Measurements from ENCODE around the gene SMIM26. TPM values are rescaled to one million over a fixed set of nuclear protein-coding genes. Genes with fewer than 3 reads are reported as not detected.
A peak's percentile ranks its signal among the peaks of the same experiment; 100 is the strongest.

The SMIM26 gene
- total and polyA plus RNA-seq, 2 of the 13 experiments (the other 11 are each of a cell fraction or from before 2014, with no cell fraction given), result 214 to 249 TPM

DNA sequence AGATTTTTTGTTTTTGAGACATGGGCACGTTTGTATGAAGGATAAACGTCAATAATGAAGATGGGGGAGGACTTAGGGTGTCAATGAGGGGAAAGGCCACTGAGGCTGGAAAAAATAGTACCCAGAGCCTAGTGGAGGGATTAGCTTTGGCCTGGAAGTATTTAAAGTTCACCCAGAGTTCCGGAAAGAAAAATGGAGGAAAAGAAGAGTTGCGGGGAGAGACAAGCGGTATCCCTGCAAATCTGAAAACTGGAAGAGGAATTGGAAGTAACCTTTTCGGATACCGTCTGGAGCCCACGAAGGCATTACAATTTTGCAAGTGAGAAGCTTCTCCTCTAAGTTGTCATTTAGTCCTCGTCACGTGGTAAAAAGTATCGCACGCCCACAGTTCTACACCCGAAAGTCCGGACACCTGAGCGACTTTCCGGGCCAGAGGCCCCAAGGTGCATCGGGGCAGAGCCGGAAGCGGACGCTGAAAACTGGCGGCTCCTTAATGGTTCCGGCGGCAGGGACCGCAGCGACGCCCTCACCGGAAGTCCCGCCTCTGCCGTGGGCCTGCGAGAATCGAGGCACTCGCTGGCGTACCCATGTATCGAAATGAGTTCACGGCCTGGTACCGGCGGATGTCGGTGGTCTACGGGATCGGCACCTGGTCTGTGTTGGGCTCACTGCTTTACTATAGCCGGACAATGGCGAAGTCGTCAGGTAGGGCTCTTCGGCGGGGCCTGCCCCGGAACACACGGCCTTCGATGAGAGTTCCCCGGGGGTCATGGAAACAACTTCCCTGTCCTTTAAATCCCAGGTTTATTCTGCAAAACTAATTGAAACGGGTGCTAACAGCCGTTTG is at the start of gene SMIM26 (continued):
- TF ChIP-seq FOXO4 (CRISPR knock-in tag; conservative IDR thresholded peaks at IDR 0.05) (peak; percentile 73; the same call in 1 of the 2 replicates), NPAS2 (CRISPR knock-in tag; IDR thresholded peaks at IDR 0.05; ENCODE audit: borderline replicate concordance) (no peak), XRCC5 (optimal IDR thresholded peaks at IDR 0.05; ENCODE audit: low read length) (peak; percentile 97), ELK4 (CRISPR knock-in tag; IDR thresholded peaks at IDR 0.05; ENCODE audit: borderline replicate concordance) (0 out of 2 replicates have a peak, but pooled peaks have one; percentile 11), ZNF232 (CRISPR knock-in tag; IDR thresholded peaks at IDR 0.05; ENCODE audit: borderline replicate concordance) (peak; percentile 78; the same call in 1 of the 2 replicates), ZNF598 (CRISPR knock-in tag; IDR thresholded peaks at IDR 0.05; ENCODE audit: borderline replicate concordance) (peak; percentile 99; the same call in 1 of the 2 replicates), NFE2L1 (CRISPR knock-in tag; IDR thresholded peaks at IDR 0.05; ENCODE audit: borderline replicate concordance) (peak; percentile 68; the same call in 1 of the 2 replicates), KLF12 (CRISPR knock-in tag; IDR thresholded peaks at IDR 0.05; ENCODE audit: borderline replicate concordance) (peak; percentile 95), KLF9 (CRISPR knock-in tag; IDR thresholded peaks at IDR 0.05; ENCODE audit: low read depth) (peak; percentile 75; the same call in 1 of the 2 replicates), SYNCRIP (IDR thresholded peaks at IDR 0.05; ENCODE audit: insufficient read depth, low read depth, low read length) (no peak), ELF4 (CRISPR knock-in tag; IDR thresholded peaks at IDR 0.05; ENCODE audit: borderline replicate concordance) (peak; percentile 90; the same call in 1 of the 2 replicates), AHR (CRISPR knock-in tag; IDR thresholded peaks at IDR 0.05) (peak; percentile 96), ZNF790 (CRISPR knock-in tag; IDR thresholded peaks at IDR 0.05; ENCODE audit: borderline replicate concordance) (peak; percentile 70; the same call in 1 of the 2 replicates), GLI4 (CRISPR knock-in tag; IDR thresholded peaks at IDR 0.05; ENCODE audit: borderline replicate concordance) (peak; percentile 64; the same call in 1 of the 2 replicates), ZNF501 (CRISPR knock-in tag; IDR thresholded peaks at IDR 0.05) (peak; percentile 97), ZNF263 (CRISPR knock-in tag; IDR thresholded peaks at IDR 0.05) (peak; percentile 39), BATF2 (CRISPR knock-in tag; IDR thresholded peaks at IDR 0.05) (no peak), ZNF724P (CRISPR knock-in tag; IDR thresholded peaks at IDR 0.05; ENCODE audit: borderline replicate concordance) (peak; percentile 92; the same call in 1 of the 2 replicates)
- TF ChIP-seq, protein P1, sequence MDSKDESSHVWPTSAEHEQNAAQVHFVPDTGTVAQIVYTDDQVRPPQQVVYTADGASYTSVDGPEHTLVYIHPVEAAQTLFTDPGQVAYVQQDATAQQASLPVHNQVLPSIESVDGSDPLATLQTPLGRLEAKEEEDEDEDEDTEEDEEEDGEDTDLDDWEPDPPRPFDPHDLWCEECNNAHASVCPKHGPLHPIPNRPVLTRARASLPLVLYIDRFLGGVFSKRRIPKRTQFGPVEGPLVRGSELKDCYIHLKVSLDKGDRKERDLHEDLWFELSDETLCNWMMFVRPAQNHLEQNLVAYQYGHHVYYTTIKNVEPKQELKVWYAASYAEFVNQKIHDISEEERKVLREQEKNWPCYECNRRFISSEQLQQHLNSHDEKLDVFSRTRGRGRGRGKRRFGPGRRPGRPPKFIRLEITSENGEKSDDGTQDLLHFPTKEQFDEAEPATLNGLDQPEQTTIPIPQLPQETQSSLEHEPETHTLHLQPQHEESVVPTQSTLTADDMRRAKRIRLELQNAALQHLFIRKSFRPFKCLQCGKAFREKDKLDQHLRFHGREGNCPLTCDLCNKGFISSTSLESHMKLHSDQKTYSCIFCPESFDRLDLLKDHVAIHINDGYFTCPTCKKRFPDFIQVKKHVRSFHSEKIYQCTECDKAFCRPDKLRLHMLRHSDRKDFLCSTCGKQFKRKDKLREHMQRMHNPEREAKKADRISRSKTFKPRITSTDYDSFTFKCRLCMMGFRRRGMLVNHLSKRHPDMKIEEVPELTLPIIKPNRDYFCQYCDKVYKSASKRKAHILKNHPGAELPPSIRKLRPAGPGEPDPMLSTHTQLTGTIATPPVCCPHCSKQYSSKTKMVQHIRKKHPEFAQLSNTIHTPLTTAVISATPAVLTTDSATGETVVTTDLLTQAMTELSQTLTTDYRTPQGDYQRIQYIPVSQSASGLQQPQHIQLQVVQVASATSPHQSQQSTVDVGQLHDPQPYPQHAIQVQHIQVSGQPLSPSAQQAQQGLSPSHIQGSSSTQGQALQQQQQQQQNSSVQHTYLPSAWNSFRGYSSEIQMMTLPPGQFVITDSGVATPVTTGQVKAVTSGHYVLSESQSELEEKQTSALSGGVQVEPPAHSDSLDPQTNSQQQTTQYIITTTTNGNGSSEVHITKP (CRISPR knock-in tag; IDR thresholded peaks at IDR 0.05; ENCODE audit: low read depth), result peak; percentile 63
- TF ChIP-seq, protein P2, sequence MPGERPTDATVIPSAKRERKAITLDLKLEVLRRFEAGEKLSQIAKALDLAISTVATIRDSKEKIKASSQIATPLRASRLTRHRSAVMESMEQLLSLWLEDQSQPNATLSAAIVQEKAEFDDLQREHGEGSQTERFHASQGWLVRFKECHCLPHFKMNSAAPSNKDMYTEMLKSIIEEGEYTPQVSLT (CRISPR knock-in tag; IDR thresholded peaks at IDR 0.05; ENCODE audit: borderline replicate concordance, low read depth), result no peak

All from HepG2 (cell line).